Measurements from ENCODE around the gene CBX5. TPM values are rescaled to one million over a fixed set of nuclear protein-coding genes. Genes with fewer than 3 reads are reported as not detected.

Gene CBX5
- total RNA-seq, 2 experiments from 2014 or later: 115 to 299 TPM

- peaks cover 8% of the 10 kb centered on the region for H3K4me1 ChIP-seq (ENCODE audit: insufficient read depth, low read length, poor library complexity, severe bottlenecking)
- H3K9me3 ChIP-seq (ENCODE audit: low read length): no peaks in the 10 kb centered on the region
- DNase-seq (ENCODE audit: low spot score): no peak
- H3K36me3 ChIP-seq (ENCODE audit: insufficient read depth, low read length): no peaks in the 10 kb centered on the region
- no peaks in the 10 kb centered on the region for H4K20me1 ChIP-seq (ENCODE audit: insufficient read depth, low read length)
- ChIA-PET CTCF (ENCODE audit: unreplicated experiment) (no interaction called here), POLR2A (interaction anchor here (0.5 kb wide), 1 partner anchor 12 kb away, joined by 3 read pairs; no protein-coding TSS in a partner anchor)
- no peaks in the 10 kb centered on the region for H3K9me2 ChIP-seq (ENCODE audit: insufficient read depth, low read length)
- intact Hi-C loops (cut with micrococcal nuclease; ENCODE audit: unreplicated experiment): no loop called here
- H3K27ac ChIP-seq (ENCODE audit: low read depth, low read length, poor library complexity, severe bottlenecking): no peak overlapping the region
- BruUV-seq (replicated peaks): no TSS peak
- H3K4me2 ChIP-seq (ENCODE audit: low read length): no peak overlapping the region
- no peak overlapping the region for H3K4me3 ChIP-seq (ENCODE audit: low read depth, low read length, poor library complexity, severe bottlenecking)
- no peak for TF ChIP-seq EZH2phosphoT487 (IDR thresholded peaks at IDR 0.05; ENCODE audit: borderline replicate concordance, low read depth, low read length)
- no peak for TF ChIP-seq CTCF (conservative IDR thresholded peaks at IDR 0.05; ENCODE audit: low read length)
- peaks cover 8% of the 10 kb centered on the region; the same call in 1 of the 2 replicates for H3K79me2 ChIP-seq (ENCODE audit: insufficient read depth, low read depth, low read length)
- no peak overlapping the region for H2AFZ ChIP-seq (ENCODE audit: low read length)
These were observed 95.7 kb downstream of the CBX5 start for GRCh38 chr12:54184024-54184805.

GRCh38 chr12:54182981-54183380 lies 96.9 kb downstream of the CBX5 start:
- Histone ChIP-seq H2AFZ (ENCODE audit: low read length) (no peak overlapping the region), H3K9me3 (ENCODE audit: low read length) (no peaks in the 10 kb centered on the region), H3K4me2 (ENCODE audit: low read length) (no peak overlapping the region), H3K27ac (ENCODE audit: low read depth, low read length, poor library complexity, severe bottlenecking) (no peak overlapping the region), H3K4me1 (ENCODE audit: insufficient read depth, low read length, poor library complexity, severe bottlenecking) (peaks cover 4% of the 10 kb centered on the region), H3K9me2 (ENCODE audit: insufficient read depth, low read length) (no peaks in the 10 kb centered on the region), H3K79me2 (ENCODE audit: insufficient read depth, low read depth, low read length) (peaks cover 1% of the 10 kb centered on the region; the same call in 1 of the 2 replicates), H4K20me1 (ENCODE audit: insufficient read depth, low read length) (no peaks in the 10 kb centered on the region), H3K36me3 (ENCODE audit: insufficient read depth, low read length) (no peaks in the 10 kb centered on the region), H3K4me3 (ENCODE audit: low read depth, low read length, poor library complexity, severe bottlenecking) (no peak overlapping the region)
- BruUV-seq (replicated peaks): no TSS peak
- ChIA-PET CTCF (ENCODE audit: unreplicated experiment) (no interaction called here), POLR2A (no interaction called here)
- intact Hi-C loops (cut with micrococcal nuclease; ENCODE audit: unreplicated experiment): no loop called here
- TF ChIP-seq CTCF (conservative IDR thresholded peaks at IDR 0.05; ENCODE audit: low read length) (no peak), EZH2phosphoT487 (IDR thresholded peaks at IDR 0.05; ENCODE audit: borderline replicate concordance, low read depth, low read length) (no peak)
- no peak for DNase-seq (ENCODE audit: low spot score)

- no TSS peak for BruUV-seq (replicated peaks)
- Histone ChIP-seq H3K4me2 (ENCODE audit: low read length) (no peak overlapping the region), H3K9me2 (ENCODE audit: insufficient read depth, low read length) (no peaks in the 10 kb centered on the region), H3K4me3 (ENCODE audit: low read depth, low read length, poor library complexity, severe bottlenecking) (no peak overlapping the region), H3K4me1 (ENCODE audit: insufficient read depth, low read length, poor library complexity, severe bottlenecking) (no peaks in the 10 kb centered on the region), H2AFZ (ENCODE audit: low read length) (no peak overlapping the region), H4K20me1 (ENCODE audit: insufficient read depth, low read length) (no peaks in the 10 kb centered on the region), H3K36me3 (ENCODE audit: insufficient read depth, low read length) (no peaks in the 10 kb centered on the region), H3K9me3 (ENCODE audit: low read length) (no peaks in the 10 kb centered on the region), H3K27ac (ENCODE audit: low read depth, low read length, poor library complexity, severe bottlenecking) (no peak overlapping the region), H3K79me2 (ENCODE audit: insufficient read depth, low read depth, low read length) (no peaks in the 10 kb centered on the region)
- intact Hi-C loops (cut with micrococcal nuclease; ENCODE audit: unreplicated experiment): no loop called here
- TF ChIP-seq CTCF (conservative IDR thresholded peaks at IDR 0.05; ENCODE audit: low read length) (no peak), EZH2phosphoT487 (IDR thresholded peaks at IDR 0.05; ENCODE audit: borderline replicate concordance, low read depth, low read length) (no peak)
- POLR2A ChIA-PET: no interaction called here
- no peak for DNase-seq (ENCODE audit: low spot score)
- CTCF ChIA-PET (ENCODE audit: unreplicated experiment): no interaction called here
These were observed 97.8 kb downstream of the CBX5 start for GRCh38 chr12:54182086-54182485.
